ENCODE results near the gene DPP6. TPM values are rescaled to one million over a fixed set of nuclear protein-coding genes. Genes with fewer than 3 reads are reported as not detected.

DPP6 gene
- total RNA-seq, 1 donor from 2014 or later, result 0.48 TPM

GRCh38 chr7:154781369-154782303 is 729.4 kb downstream of the DPP6 start:
- FAIRE-seq (no peak), DNase-seq (ENCODE audit: low read depth) (no peak)
- no peak overlapping the region for H3K4me3 ChIP-seq (ENCODE audit: insufficient read depth, low read depth, low read length)
- Mint-ChIP-seq H3K36me3 (ENCODE audit: low read depth, unreplicated experiment) (no peaks in the 10 kb centered on the region), H3K27me3 (ENCODE audit: low read depth, unreplicated experiment) (no peaks in the 10 kb centered on the region), H3K27ac (ENCODE audit: unreplicated experiment) (no peak overlapping the region), H3K9me3 (ENCODE audit: unreplicated experiment) (peaks cover 8% of the 10 kb centered on the region), H3K4me3 (ENCODE audit: unreplicated experiment) (no peak overlapping the region), H3K4me1 (ENCODE audit: low read depth, unreplicated experiment) (peaks cover 12% of the 10 kb centered on the region)
- no peak overlapping the region for H2AFZ ChIP-seq (ENCODE audit: low read depth, low read length)
- no peaks in the 10 kb centered on the region for H3K79me2 ChIP-seq (ENCODE audit: insufficient read depth, low read length)
- no peak overlapping the region for H3K27ac ChIP-seq (ENCODE audit: low read depth, low read length)
- no peaks in the 10 kb centered on the region for H3K27me3 ChIP-seq (ENCODE audit: insufficient read depth, low read length)
- no peaks in the 10 kb centered on the region for H4K20me1 ChIP-seq (ENCODE audit: insufficient read depth, low read length)
- H3K4me1 ChIP-seq (ENCODE audit: insufficient read depth, low read length), result peaks cover 8% of the 10 kb centered on the region
- H3K9ac ChIP-seq (ENCODE audit: low read length), result no peak overlapping the region
- no peaks in the 10 kb centered on the region for H3K9me3 ChIP-seq (ENCODE audit: insufficient read depth, low read depth, low read length)
- TF ChIP-seq EZH2 (IDR thresholded peaks at IDR 0.05; ENCODE audit: insufficient read depth, low read length) (no peak), CTCF (IDR thresholded peaks at IDR 0.05; ENCODE audit: insufficient read depth, low read depth, low read length) (no peak)
- H3K4me2 ChIP-seq (ENCODE audit: low read length), result no peak overlapping the region
- no peaks in the 10 kb centered on the region for H3K36me3 ChIP-seq (ENCODE audit: insufficient read depth, low read length)

- H2AFZ ChIP-seq (ENCODE audit: low read depth, low read length), result no peak overlapping the region
- Mint-ChIP-seq H3K27me3 (ENCODE audit: low read depth, unreplicated experiment) (no peaks in the 10 kb centered on the region), H3K9me3 (ENCODE audit: unreplicated experiment) (peaks cover 10% of the 10 kb centered on the region), H3K4me1 (ENCODE audit: low read depth, unreplicated experiment) (no peaks in the 10 kb centered on the region), H3K27ac (ENCODE audit: unreplicated experiment) (no peak overlapping the region), H3K36me3 (ENCODE audit: low read depth, unreplicated experiment) (no peaks in the 10 kb centered on the region), H3K4me3 (ENCODE audit: unreplicated experiment) (no peak overlapping the region)
- H3K79me2 ChIP-seq (ENCODE audit: insufficient read depth, low read length), result no peaks in the 10 kb centered on the region
- H3K4me2 ChIP-seq (ENCODE audit: low read length), result no peak overlapping the region
- TF ChIP-seq EZH2 (IDR thresholded peaks at IDR 0.05; ENCODE audit: insufficient read depth, low read length), result no peak
- no peak for TF ChIP-seq CTCF (IDR thresholded peaks at IDR 0.05; ENCODE audit: insufficient read depth, low read depth, low read length)
- H3K9ac ChIP-seq (ENCODE audit: low read length), result no peak overlapping the region
- no peaks in the 10 kb centered on the region for H3K4me1 ChIP-seq (ENCODE audit: insufficient read depth, low read length)
- no peak overlapping the region for H3K27ac ChIP-seq (ENCODE audit: low read depth, low read length)
- no peaks in the 10 kb centered on the region for H3K27me3 ChIP-seq (ENCODE audit: insufficient read depth, low read length)
- H3K4me3 ChIP-seq (ENCODE audit: insufficient read depth, low read depth, low read length), result no peak overlapping the region
- H4K20me1 ChIP-seq (ENCODE audit: insufficient read depth, low read length), result no peaks in the 10 kb centered on the region
- DNase-seq (ENCODE audit: low read depth) (no peak), FAIRE-seq (no peak)
- H3K9me3 ChIP-seq (ENCODE audit: insufficient read depth, low read depth, low read length), result no peaks in the 10 kb centered on the region
- H3K36me3 ChIP-seq (ENCODE audit: insufficient read depth, low read length), result no peaks in the 10 kb centered on the region
These were observed 731.2 kb downstream of the DPP6 start for GRCh38 chr7:154783281-154783909.
